Measurements from ENCODE around the gene GRK4.
A peak's percentile ranks its signal among the peaks of the same experiment; 100 is the strongest.

The GRK4 gene

GRCh38 chr4:3017504-3017903 is 54.1 kb downstream of the GRK4 start:
- no peak for DNase-seq

DNA sequence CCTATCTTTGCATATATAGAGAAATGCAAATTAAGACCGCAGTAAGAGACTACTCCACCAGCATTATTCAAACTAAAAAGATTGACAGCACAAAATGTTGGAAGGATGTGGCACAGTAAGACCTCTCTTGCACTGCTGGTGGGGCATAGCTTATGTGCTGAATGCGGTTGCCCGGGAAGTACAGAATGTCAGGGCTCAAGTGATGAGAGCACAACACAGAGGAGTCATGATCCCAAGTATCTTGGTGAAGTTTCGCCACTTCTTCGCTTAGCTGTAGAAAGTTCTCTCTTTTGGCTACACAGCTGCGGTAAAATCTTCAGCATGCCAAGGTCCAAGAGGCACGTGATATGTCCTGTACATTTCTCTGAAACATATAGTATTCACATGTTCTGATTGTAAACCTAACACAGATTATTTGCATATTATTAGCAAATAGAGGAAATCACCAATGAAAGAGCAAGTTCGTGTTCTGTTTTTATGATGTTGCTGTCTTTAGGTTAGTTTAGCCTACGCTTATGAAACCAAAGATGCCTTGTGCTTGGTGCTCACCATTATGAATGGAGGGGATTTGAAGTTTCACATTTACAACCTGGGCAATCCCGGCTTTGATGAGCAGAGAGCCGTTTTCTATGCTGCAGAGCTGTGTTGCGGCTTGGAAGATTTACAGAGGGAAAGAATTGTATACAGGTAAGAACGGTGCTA is 55.9 kb downstream of the GRK4 start:
- no peak for DNase-seq

DNA sequence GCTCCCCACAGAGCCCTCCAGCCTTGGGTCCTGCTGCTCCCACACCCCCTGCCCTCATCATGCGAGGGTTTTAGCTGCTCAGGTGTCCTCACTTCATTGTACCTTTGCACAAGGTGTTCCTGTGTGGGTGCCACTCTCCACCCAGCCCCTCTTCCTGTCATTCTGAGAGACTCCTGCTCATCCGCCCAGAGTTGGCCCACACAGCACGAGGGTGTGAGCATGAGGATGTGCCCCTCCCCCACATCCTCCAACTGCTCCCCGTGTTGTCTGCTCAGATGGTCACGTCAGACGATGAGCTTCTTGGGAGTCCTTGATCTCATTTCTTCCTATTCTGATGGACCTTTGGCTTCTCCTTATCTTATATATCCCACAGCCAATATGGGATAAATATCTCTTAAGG is 57.8 kb downstream of the GRK4 start:
- peak; percentile 27 for DNase-seq

DNA sequence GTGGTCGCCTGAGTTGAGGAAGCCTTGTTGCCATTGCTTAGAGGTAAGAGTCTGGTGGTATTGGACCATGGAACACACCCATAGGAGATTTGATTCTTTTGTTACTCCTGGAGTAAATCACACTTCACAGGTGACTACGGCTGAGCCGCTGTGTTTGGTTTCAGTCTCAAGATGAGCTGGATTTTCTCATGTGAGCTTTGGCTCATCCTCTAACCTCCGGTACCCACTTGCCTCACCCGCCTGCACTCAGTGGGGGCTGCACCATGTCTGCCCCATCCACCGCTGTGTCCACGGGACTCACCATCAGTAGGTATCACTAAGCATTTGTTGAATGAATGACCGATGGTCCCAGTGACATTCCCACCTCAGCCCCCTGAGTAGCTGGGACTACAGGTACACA is 58.3 kb downstream of the GRK4 start:
- DNase-seq: peak; percentile 63

DNA sequence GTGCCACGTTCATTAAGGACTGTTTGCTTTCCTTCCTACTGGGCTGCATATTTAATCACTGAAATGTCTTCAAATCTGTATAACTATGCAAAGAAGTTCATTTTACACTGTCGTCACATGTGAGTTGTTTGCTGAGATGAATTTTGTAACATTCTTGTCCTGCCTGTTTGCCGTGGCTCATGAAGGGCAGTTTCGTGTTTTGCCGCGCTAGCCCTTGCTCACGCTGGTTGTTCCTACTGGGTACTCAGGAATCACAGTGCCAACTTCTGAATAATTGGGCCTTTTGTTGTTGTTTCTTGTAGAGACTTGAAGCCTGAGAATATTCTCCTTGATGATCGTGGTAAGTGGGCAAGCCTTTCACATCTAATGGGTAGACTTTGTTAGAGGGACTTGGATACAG is 58.7 kb downstream of the GRK4 start:
- DNase-seq: no peak

DNA sequence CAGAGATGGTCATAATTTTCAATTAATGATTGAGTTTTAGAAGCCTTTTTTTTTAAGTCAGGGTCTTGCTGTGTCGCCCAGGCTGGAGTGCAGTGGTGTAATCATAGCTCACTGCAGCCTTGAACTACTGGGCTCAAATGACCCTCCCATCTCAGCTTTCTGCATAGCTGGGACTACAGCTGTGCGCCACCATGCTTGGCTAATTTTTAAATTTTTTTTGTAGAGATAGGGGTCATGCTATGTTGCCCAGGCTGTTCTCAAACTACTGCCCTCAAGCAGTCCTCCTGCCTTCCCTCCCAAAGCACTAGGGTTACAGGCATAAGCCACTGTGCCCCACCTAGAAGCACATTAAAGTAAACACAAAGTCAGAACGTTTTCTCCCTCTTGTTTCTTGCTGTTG is 59.3 kb downstream of the GRK4 start:
- no peak for DNase-seq

DNA sequence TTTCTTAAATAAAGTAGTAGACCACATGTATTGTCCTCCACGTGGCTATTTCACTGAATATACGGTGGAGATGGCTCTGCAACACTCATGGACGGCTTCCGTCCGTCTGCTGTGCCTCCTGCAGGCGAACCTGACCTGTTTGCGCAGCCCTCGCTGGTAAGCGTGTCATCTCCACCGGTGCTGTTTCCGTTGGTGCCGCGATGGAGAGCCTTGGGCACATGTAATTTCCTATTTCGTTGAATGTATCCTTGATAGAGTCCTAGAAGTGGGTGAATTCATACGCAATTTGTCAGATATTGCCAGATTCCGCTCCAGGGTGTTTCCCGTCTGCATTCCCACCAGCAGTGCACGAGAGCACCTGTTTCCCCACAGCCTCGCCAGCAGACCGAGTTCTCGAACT is 62.5 kb downstream of the GRK4 start:
- no peak for DNase-seq

DNA sequence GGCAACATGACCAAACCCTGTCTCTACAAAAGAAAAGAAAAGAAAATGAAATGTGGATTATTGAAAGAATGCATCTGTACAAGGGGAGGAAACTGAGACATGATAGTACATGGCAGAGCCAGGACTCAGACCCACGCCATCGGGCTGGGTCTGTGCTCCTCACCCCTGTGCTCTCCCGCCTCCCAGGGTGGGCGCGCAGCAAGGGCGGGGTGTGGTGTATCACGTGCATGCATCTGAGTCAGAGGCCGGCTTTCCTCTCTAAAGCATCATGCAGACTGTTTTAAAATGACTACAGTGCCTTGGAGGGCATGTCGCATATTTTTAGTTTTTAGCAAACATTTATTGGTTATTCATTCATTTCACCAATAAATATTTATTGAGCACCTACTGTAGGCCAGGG is 63.2 kb downstream of the GRK4 start:
- DNase-seq: no peak

- no peak for DNase-seq
These were observed 66.1 kb downstream of the GRK4 start for GRCh38 chr4:3029464-3029863.

GRCh38 chr4:3030566-3031356 is 67.4 kb downstream of the GRK4 start:
- DNase-seq: no peak

DNA sequence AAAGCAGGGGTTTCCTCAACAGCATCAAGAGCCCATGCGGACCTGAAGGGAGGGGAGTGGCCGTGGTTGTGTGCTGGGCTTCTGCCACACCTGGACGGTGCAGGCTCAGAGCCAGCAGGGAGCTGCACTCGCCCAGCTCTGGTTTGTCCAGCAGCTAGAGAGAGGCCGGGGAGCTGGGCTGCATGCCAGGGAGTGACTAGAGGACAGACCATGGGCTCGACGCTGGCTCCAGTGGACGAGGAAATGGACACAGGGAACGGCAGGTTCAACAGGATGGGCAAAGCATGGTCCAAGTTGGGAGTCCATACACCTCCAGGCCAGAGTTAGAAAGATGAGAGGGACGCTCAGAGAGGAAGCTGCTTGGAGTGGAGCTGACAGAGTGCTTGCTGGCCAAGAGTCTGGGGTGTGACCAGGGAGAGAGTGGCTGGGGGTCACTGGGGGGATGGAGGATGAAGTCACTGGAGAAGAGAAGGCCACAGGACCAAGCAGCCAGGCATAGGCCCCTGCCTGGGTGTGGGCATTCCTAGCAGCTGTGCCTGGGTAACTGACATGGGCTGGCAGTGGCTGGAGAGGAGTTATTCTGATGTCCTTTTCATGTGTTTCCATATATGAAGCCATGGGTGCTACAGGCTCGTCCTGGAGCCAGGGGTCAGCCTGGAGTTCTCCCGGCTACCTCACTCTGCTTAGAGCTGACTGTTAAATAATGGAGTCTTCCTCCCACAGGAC is 68.1 kb downstream of the GRK4 start:
- DNase-seq: no peak

DNA sequence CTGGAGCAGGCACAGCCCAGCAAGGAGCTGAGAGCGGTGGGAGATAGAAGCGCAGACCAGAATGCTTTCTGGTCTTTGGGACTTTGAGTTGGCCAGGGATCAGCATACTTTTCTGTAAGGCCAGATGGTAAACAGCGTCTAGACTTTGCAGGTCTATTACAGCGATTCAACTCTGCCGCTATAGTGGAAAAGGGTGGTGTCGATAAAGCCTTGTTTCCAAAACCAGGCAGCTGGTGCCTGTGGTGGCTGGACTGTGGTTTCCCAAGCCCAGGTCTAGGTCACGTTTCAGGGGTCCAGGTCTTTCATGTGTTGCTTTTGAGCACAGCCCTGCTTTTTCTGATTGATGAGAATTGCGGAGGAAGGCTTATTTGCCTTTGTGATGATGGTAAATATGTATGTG is 70.9 kb downstream of the GRK4 start:
- no peak for DNase-seq

DNA sequence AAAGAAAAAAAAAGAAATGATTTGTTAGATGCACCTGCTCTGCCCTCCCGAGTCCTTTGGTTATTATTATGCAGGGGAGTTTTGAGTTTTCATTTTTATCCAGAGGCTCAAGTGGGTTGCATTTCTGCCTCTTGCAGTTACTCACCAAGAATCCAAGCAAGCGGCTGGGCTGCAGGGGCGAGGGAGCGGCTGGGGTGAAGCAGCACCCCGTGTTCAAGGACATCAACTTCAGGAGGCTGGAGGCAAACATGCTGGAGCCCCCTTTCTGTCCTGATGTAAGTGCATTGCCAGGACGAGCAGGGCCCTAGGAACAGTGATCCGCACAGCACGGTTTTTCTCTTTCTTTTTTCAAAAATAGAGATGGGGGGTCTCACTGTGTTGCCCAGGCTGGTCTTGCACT is 71.9 kb downstream of the GRK4 start:
- DNase-seq: no peak

DNA sequence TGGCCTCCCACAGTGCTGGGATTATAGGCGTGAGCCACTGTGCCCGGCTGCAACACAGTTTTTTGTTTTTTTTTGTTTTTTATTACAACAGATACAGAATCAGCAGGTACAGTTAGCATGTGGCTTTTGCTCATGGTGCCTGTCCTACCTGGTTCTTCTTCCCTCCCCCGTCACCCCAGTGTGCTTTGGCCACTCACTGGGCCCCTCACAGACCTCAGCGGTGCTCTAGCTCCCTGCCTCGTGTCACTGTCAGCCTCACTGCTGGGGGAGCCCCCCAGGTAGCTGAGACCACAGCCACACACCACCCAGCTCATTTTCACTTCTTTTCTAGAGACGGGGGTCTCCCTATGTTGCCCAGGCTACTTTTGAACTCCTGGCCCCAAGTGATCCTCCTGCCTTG is 72.3 kb downstream of the GRK4 start:
- DNase-seq: no peak

DNA sequence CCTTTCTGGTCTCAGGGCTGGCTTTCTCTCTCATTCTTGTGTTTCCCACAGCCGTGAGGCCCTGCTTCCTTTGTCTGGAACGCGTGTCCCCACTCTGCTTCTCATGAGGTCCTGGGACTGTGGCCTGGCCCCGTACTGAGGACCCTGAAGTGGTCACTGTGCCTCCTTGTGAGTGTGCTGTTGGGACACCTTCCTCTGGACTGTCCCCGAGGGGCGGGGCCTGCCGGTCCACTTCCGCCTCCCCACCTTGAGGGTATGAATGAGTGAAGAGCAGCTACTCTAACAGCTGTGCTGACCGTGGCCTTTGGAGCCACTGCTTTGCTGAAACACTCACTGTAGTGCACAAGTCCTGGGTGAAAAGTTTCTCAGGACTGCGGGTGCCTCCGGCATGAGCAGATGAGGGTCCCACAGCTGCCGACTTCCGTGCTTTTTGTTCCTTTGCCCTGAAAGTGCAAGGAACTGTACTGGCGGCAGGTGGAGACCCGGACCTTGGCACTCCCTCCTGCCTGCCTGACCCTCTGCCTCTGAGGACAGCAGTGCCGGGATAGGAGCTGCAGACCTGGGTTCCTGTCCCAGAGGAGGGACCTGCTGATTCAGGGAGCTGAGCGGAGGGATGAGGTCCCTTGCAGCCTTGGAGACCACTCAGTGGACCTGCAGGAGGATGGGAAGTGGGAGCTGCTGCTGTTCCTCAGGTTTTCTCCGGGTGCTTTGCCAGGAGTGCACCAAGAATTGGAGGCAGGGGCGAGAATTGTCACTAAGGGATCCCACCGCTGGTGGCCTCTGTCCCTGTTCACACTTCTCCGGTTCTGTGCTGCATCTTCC is 73.0 kb downstream of the GRK4 start:
- no peak for DNase-seq

DNA sequence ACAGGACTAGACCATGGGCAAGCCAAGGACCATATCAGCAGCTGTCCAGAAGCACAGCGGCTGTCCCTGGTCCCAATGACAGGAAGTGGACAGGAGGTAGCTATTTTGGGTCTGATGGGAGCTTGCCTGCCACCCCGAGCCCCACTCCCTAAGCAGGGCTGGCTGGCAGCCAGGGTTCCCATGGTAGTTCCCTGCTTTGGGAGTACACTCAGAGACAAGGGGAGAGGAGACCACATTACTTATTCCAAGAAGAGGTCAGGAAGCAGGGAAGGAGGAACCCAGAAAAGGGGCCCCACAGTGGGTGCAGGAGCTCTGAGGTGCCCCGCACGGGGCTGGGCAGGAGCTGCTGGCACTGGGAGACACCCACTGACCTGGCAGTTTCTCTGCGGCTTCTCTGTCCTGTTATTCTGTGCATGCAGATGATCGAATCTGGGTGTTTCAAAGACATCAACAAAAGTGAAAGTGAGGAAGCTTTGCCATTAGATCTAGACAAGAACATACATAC is 74.6 kb downstream of the GRK4 start:
- DNase-seq: peak; percentile 21

GRCh38 chr4:3039706-3040366 is 76.5 kb downstream of the GRK4 start:
- DNase-seq: no peak

DNA sequence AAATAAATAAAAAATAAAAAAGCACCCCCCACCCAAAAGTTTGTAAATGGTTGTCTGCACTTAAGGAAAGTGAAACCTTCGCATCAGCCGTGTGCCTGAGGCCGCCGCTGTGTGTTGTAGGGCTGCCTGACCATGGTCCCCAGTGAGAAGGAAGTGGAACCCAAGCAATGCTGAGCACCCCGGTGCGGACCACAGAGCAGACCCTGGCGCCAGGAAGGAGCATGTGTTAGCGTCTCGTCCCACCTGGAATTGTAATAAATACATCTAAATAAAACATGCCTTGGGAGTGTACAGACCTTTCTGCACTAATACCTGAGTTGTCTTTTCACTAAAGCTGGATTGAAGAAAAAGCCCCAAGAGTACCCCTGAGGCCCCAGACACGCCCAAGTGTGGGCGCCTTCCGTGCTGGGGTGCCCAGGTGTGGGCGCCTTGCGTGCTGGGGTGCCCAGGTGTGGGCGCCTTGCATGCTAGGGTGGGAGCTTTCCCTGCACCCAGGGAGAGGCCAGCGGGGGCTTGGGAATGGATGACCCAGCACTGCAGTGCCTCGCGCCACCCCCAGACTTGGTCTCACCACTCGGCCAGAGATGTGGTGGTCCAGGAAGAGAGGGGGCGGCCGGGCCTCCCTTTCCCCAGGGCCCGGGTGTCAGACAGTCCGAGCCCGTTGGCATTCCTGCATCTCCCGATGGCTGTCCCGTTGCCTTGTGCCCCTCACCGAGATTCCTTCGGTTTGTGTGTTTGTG is 77.3 kb downstream of the GRK4 start:
- no peak for DNase-seq

DNA sequence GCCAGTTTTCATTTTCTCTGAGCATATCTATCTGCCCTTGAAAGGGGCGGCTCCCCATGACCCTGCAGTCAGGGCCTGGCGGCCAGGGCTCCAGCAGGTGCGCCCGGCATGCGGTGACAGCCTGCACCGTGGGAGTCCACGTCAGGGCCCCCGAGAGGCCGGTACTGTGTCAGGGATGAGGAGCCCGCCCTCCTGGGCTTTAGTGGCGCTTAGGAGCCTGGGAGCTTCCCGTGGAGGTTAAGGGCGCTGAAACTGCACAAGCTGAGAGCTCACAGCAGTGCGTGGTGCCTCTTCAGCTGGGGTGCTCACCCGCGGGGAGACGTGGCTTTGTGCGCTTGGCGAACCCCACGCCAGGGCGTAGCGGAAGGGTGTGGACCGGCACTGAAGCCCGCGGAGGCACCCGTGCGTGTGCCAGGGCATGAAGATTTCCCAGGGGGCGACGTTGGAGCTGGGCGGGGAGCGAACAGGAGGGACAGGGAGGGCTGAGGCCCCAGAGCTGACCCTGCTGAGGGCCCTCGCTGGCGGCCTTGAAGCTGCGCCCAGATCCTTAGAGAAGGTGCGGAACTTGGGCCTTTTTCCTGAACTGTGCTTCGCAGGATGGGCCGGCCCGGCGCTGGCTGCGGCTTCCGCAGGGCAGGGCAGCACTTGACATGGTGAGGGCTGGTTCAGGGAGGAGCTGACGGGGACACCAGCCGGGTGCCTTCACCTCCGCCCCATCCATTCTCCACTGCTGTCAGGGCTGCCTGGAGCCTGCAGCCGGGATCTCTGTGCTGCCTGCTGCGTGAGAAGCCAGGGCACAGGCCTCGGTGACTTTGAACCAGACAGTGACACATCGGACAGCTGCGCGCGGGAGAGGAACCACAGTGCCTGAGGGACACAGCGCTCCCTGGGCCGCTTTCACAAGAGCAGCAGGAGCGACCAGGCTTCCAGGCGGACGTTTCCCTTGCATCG is 78.1 kb downstream of the GRK4 start:
- peak; percentile 30 for DNase-seq

GRCh38 chr4:3042226-3042625 is 78.9 kb downstream of the GRK4 start:
- DNase-seq: no peak
